Ovary (tissue), 9 donors: ENCODE data around the gene GMPR2. TPM values are rescaled to one million over a fixed set of nuclear protein-coding genes. Genes with fewer than 3 reads are reported as not detected.

Source experiments
- DNase-seq, 5 donors: peaks; one replicate each; pipeline ENCODE4 v3.0.0-alpha.2; 2019 to 2020
- H3K27ac ChIP-seq, 2 donors: fragments of 200-600 bp; one replicate each; pipeline versions ENCODE4 v1.5.1 to v1.8.0; 2019 to 2022
- H3K27me3 ChIP-seq: fragments of 200-600 bp; one replicate; pipeline ENCODE4 v1.8.0; 2022
- H3K36me3 ChIP-seq: fragments of 200-600 bp; sonication (generic); one replicate; pipeline ENCODE4 v1.5.1; 2019
- H3K4me1 ChIP-seq: one replicate; pipeline ENCODE4 v1.8.1; 2013; ENCODE audit warnings: mild to moderate bottlenecking, moderate library complexity; ENCODE audit not compliant: insufficient read depth
- H3K4me3 ChIP-seq: fragments of 200-600 bp; sonication (generic); one replicate; pipeline ENCODE4 v1.5.1; 2017
- H3K9me3 ChIP-seq, 2 donors: fragments of 200-600 bp in 1 of 2; sonication (generic) in 1 of 2; one replicate each; pipeline versions ENCODE4 v1.5.1 to v1.8.1; 2013 to 2019; ENCODE audit warnings: mild to moderate bottlenecking in 1 of 2, moderate library complexity in 1 of 2
- EP300 ChIP-seq: sonication (generic); formaldehyde crosslinking; IDR thresholded peaks from one replicate; pipeline ENCODE4 v1.6.1; 2017; ENCODE audit warnings: antibody characterized with exemption
- POLR2A ChIP-seq: fragments of 450-650 bp; IDR thresholded peaks from one replicate; pipeline ENCODE4 v1.6.1; 2017; ENCODE audit warnings: antibody characterized with exemption, mild to moderate bottlenecking, moderate library complexity
- WGBS, 3 donors: extraction: QIAGEN DNeasy Blood & Tissue Kit in 1 of 3; methylation state at CpG; one replicate each; pipeline versions ENCODE4 v1.1.5 to v1.1.7; 2013 to 2017; 5-methylcytosine and 5-hydroxymethylcytosine counted together
- intact Hi-C, 4 donors: fragments of 100-400 bp; cut with DNase I; formaldehyde crosslinking; loops; one replicate each; pipeline versions ENCODE4 v1.11.0 to v1.15.1; 2022 to 2023
- polyA plus RNA-seq, 2 donors: library from polyadenylated mRNA; stranded (reverse); fragments of 200-250 nt in 1 of 2; fragments of 350-450 nt in 1 of 2; fragmentation: Illumina TruSeq in 1 of 2; extraction: RNeasy Lipid Tissue Mini Kit (QIAGEN cat#74804) in 1 of 2; gene quantifications; one replicate each; pipeline ENCODE4 v1.2.3, GENCODE V29; 2013 to 2014
- total RNA-seq, 7 donors: library from RNA; depleted of rRNA in 2 of 7; stranded (reverse); fragments of >200 nt in 2 of 7; fragmentation: NEBNext Ultra II Directional in 3 of 7; extraction: Animal tissue kit (Norgen Biotek cat#: 25700) in 3 of 7; gene quantifications; one replicate each; pipeline versions ENCODE4 v1.1.0 to v1.2.4, GENCODE V29; 2016 to 2023
- TF ChIP-seq, protein P1 (sequence below), 3 donors: fragments of 450-650 bp in 2 of 3; fragments of 200-600 bp in 1 of 3; IDR thresholded peaks; one replicate each; pipeline versions ENCODE4 v1.5.1 to v1.8.0; 2016 to 2022; ENCODE audit warnings: antibody characterized with exemption in 3 of 3, mild to moderate bottlenecking in 1 of 3
- donor health status: DM: no; HTN: no; CAD: no; lungs with moderate emphysema.
- donor health status: DM: no; HTN: no; CAD: no.
- donor health status: Bipolar disorder and iron deficiency.
- donor health status: DM: yes; HTN: yes; CAD: no.
- donor health status: DM: no; HTN: no; CAD: no.
- donor health status: DM: yes; HTN: yes; CAD: no.

GMPR2 gene
- total and polyA plus RNA-seq, 9 donors, result 46.2 to 85.7 (median 59.4) TPM

DNA sequence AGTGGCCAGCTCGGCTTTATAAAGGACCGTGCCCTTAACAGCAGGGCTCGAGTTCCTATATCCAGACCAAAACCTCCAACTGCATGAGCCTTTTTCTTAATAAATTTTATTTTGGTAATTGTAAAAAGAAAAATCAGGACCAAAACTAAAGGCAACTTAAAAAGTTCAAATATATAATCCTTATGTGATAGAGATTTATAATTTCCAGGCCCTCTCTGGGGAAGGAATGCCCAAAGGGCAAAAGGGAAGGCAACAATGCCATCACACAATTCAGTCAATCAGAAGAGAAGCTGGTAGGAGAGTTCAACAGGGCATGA lies 43.7 kb upstream of the GMPR2 start:
- TF ChIP-seq, protein P1, sequence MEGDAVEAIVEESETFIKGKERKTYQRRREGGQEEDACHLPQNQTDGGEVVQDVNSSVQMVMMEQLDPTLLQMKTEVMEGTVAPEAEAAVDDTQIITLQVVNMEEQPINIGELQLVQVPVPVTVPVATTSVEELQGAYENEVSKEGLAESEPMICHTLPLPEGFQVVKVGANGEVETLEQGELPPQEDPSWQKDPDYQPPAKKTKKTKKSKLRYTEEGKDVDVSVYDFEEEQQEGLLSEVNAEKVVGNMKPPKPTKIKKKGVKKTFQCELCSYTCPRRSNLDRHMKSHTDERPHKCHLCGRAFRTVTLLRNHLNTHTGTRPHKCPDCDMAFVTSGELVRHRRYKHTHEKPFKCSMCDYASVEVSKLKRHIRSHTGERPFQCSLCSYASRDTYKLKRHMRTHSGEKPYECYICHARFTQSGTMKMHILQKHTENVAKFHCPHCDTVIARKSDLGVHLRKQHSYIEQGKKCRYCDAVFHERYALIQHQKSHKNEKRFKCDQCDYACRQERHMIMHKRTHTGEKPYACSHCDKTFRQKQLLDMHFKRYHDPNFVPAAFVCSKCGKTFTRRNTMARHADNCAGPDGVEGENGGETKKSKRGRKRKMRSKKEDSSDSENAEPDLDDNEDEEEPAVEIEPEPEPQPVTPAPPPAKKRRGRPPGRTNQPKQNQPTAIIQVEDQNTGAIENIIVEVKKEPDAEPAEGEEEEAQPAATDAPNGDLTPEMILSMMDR (IDR thresholded peaks at IDR 0.05), result no peak
- no peak for TF ChIP-seq EP300
- no peak for TF ChIP-seq POLR2A
- intact Hi-C loops, result no loop called here
- DNase-seq, result no peak
- no peaks in the 10 kb centered on the region for H3K36me3 ChIP-seq
- H3K27ac ChIP-seq, result no peak overlapping the region
- 0 to 1% (median 0%) methylated on average over 3 of the region's 3 CpGs for WGBS, 3 donors
- no peaks in the 10 kb centered on the region for H3K27me3 ChIP-seq
- no peak overlapping the region for H3K4me3 ChIP-seq
- H3K4me1 ChIP-seq, result peaks cover 2% of the 10 kb centered on the region
- no peaks in the 10 kb centered on the region for H3K9me3 ChIP-seq

DNA sequence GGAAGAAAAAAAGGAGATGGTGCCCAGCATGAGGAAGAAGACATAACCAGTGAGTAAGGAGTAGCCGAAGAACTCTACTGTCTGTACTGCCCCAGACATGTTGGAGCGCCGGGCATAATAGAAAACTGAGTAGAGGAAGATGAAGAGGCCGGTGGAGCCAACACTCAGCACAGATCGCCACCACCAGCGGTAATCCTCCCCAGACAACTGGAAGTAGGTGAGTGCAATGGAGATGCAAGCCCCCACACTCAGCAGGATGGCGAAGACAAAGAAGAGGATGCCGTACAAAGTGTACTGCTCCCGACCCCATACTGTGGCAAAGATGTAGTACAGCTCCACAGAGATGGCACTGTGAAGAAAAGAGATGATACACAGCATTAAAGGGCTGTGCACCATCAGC lies 43.3 kb upstream of the GMPR2 start:
- Histone ChIP-seq H3K36me3 (no peaks in the 10 kb centered on the region), H3K27ac (no peak overlapping the region), H3K4me1 (peaks cover 2% of the 10 kb centered on the region), H3K27me3 (no peaks in the 10 kb centered on the region), H3K4me3 (no peak overlapping the region), H3K9me3 (no peaks in the 10 kb centered on the region)
- no peak for DNase-seq
- 88 to 95% (median 90%) methylated on average over 9 of the region's 9 CpGs for WGBS, 3 donors
- intact Hi-C loops, result no loop called here
- TF ChIP-seq POLR2A, result no peak
- TF ChIP-seq, protein P1 (IDR thresholded peaks at IDR 0.05), result no peak
- TF ChIP-seq EP300, result no peak

DNA sequence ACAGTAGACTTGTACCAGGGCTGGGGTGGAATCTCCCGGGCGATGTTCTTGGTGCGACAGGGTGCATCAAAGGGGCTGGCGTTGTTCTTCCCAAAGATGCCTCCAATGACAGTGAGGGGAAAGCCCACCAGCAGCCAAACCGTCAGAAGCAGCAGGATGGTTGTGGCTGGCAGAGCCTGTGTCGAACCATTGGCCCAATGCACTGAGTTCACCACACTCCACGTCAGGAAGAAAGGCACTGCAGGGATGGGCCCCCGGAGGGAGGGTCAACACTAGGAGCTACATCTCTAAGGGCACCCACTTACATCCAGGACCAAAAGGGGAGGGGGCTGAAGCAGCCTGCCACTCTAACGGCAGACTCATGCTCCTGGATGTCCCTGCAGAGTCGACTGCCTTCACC lies 42.3 kb upstream of the GMPR2 start:
- WGBS, 3 donors, result 82 to 89% (median 87%) methylated on average over 10 of the region's 10 CpGs

GRCh38 chr14:24192933-24193332 lies 39.8 kb upstream of the GMPR2 start:
- no peaks in the 10 kb centered on the region for H3K9me3 ChIP-seq
- no peaks in the 10 kb centered on the region for H3K27me3 ChIP-seq
- peaks cover 4% of the 10 kb centered on the region for H3K4me1 ChIP-seq
- TF ChIP-seq POLR2A, result no peak
- no peak for TF ChIP-seq EP300
- TF ChIP-seq, protein P1 (IDR thresholded peaks at IDR 0.05), result no peak
- H3K4me3 ChIP-seq, result no peak overlapping the region
- H3K27ac ChIP-seq, result no peak overlapping the region
- 93 to 96% (median 95%) methylated on average over 15 of the region's 15 CpGs for WGBS, 3 donors
- H3K36me3 ChIP-seq, result no peaks in the 10 kb centered on the region
- intact Hi-C loops, result no loop called here
- DNase-seq, result no peak

More for the DNA sequence above, 42.3 kb upstream of the GMPR2 start:
- Histone ChIP-seq H3K27me3 (no peaks in the 10 kb centered on the region), H3K36me3 (no peaks in the 10 kb centered on the region), H3K27ac (no peak overlapping the region), H3K4me3 (no peak overlapping the region), H3K9me3 (no peaks in the 10 kb centered on the region), H3K4me1 (peaks cover 5% of the 10 kb centered on the region)
- intact Hi-C loops, result no loop called here
- TF ChIP-seq, protein P1 (IDR thresholded peaks at IDR 0.05), result no peak
- TF ChIP-seq POLR2A, result no peak
- no peak for TF ChIP-seq EP300
- DNase-seq, result no peak
